DND-41 (cell line): ENCODE results near the gene RGS3.

ENCODE experiments used
- ATAC-seq: fragments of 200-7000 bp; cut with Tn5 transposase; 3 replicates; pipeline ENCODE4 v1.9.1; 2021; ENCODE audit warnings: low read depth; ENCODE audit not compliant: insufficient read depth
- DNase-seq: peaks from one replicate; pipeline ENCODE4 v3.0.0-alpha.2; 2020
- H2AFZ ChIP-seq: 2 replicates; pipeline ENCODE4 v1.6.0; 2012; ENCODE audit warnings: low read depth, low read length
- H3K27ac ChIP-seq: 2 replicates; pipeline ENCODE4 v1.5.1; 2012; ENCODE audit warnings: low read length, inconsistent platforms
- H3K27me3 ChIP-seq: fragments of 200-600 bp; sonication (generic); 2 replicates; pipeline ENCODE4 v1.6.0; 2012; ENCODE audit warnings: low read length, mild to moderate bottlenecking, inconsistent platforms; ENCODE audit not compliant: insufficient read depth, poor library complexity
- H3K36me3 ChIP-seq: 2 replicates; pipeline ENCODE4 v1.5.1; 2012; ENCODE audit warnings: low read length, inconsistent platforms; ENCODE audit not compliant: insufficient read depth
- H3K4me1 ChIP-seq: 2 replicates; pipeline ENCODE4 v1.5.1; 2012; ENCODE audit warnings: mild to moderate bottlenecking, low read length; ENCODE audit not compliant: insufficient read depth
- H3K4me2 ChIP-seq: 2 replicates; pipeline ENCODE4 v1.6.0; 2012; ENCODE audit warnings: mild to moderate bottlenecking, moderate library complexity, low read length, inconsistent platforms; ENCODE audit not compliant: insufficient read depth
- H3K4me3 ChIP-seq, 2 experiments: fragments of 200-600 bp in 1 of 2; shearing (Covaris generic) in 1 of 2; 2 replicates each; pipeline ENCODE4 v1.5.1; 2012 to 2016; ENCODE audit warnings: inconsistent platforms in 2 of 2, low read length in 2 of 2, mild to moderate bottlenecking in 2 of 2, low read depth in 1 of 2, moderate library complexity in 1 of 2
- H3K79me2 ChIP-seq: 2 replicates; pipeline ENCODE4 v1.6.0; 2012; ENCODE audit warnings: low read length, inconsistent platforms; ENCODE audit not compliant: insufficient read depth
- H3K9ac ChIP-seq: 2 replicates; pipeline ENCODE4 v1.6.0; 2012; ENCODE audit warnings: low read depth, mild to moderate bottlenecking, inconsistent platforms, low read length, moderate library complexity
- H3K9me3 ChIP-seq: 2 replicates; pipeline ENCODE4 v1.5.1; 2012; ENCODE audit warnings: low read length, moderate library complexity, mild to moderate bottlenecking, inconsistent platforms; ENCODE audit not compliant: insufficient read depth, severe bottlenecking
- H4K20me1 ChIP-seq: 2 replicates; pipeline ENCODE4 v1.6.0; 2012; ENCODE audit warnings: low read length; ENCODE audit not compliant: insufficient read depth
- CTCF ChIP-seq: IDR thresholded peaks from 2 replicates; pipeline ENCODE4 v1.5.1; 2012; ENCODE audit warnings: borderline replicate concordance, low read length, moderate library complexity, mild to moderate bottlenecking; ENCODE audit not compliant: poor library complexity, severe bottlenecking; ENCODE audit errors: extremely low read depth
- EZH2 ChIP-seq: IDR thresholded peaks from 3 replicates; pipeline ENCODE4 v1.6.1; 2012; ENCODE audit warnings: borderline replicate concordance, low read depth, mild to moderate bottlenecking, moderate library complexity, low read length, inconsistent platforms; ENCODE audit not compliant: severe bottlenecking

The RGS3 gene

GRCh38 chr9:113625486-113625885 lies 162.0 kb downstream of the RGS3 start:
- Histone ChIP-seq H3K4me2 (no peak overlapping the region), H3K9me3 (no peaks in the 10 kb centered on the region), H4K20me1 (no peaks in the 10 kb centered on the region), H3K4me3 (no peak overlapping the region), H3K27ac (no peak overlapping the region), H3K4me1 (no peaks in the 10 kb centered on the region), H2AFZ (no peak overlapping the region), H3K27me3 (peaks cover 3% of the 10 kb centered on the region), H3K9ac (no peak overlapping the region), H3K79me2 (no peaks in the 10 kb centered on the region), H3K36me3 (no peaks in the 10 kb centered on the region)
- TF ChIP-seq EZH2 (no peak), CTCF (no peak)
- no peak for ATAC-seq
- DNase-seq, result no peak

- no peaks in the 10 kb centered on the region for H3K79me2 ChIP-seq
- H3K4me1 ChIP-seq, result no peaks in the 10 kb centered on the region
These were observed 163.4 kb downstream of the RGS3 start for GRCh38 chr9:113626735-113627495.

GRCh38 chr9:113628621-113629020 lies 165.1 kb downstream of the RGS3 start:
- no peaks in the 10 kb centered on the region for H3K79me2 ChIP-seq

More at GRCh38 chr9:113626735-113627495, 163.4 kb downstream of the RGS3 start:
- Histone ChIP-seq H4K20me1 (no peaks in the 10 kb centered on the region), H3K36me3 (no peaks in the 10 kb centered on the region), H3K27me3 (peaks cover 3% of the 10 kb centered on the region), H3K27ac (no peak overlapping the region), H3K9ac (no peak overlapping the region), H2AFZ (no peak overlapping the region), H3K9me3 (no peaks in the 10 kb centered on the region), H3K4me2 (no peak overlapping the region), H3K4me3 (no peak overlapping the region)
- no peak for ATAC-seq
- no peak for DNase-seq
- TF ChIP-seq CTCF (no peak), EZH2 (no peak)

More at GRCh38 chr9:113628621-113629020, 165.1 kb downstream of the RGS3 start:
- ATAC-seq, result no peak
- Histone ChIP-seq H3K4me2 (no peak overlapping the region), H3K27me3 (peaks cover 3% of the 10 kb centered on the region), H3K4me1 (no peaks in the 10 kb centered on the region), H3K9me3 (no peaks in the 10 kb centered on the region), H3K9ac (no peak overlapping the region), H2AFZ (no peak overlapping the region), H3K27ac (no peak overlapping the region), H4K20me1 (no peaks in the 10 kb centered on the region), H3K36me3 (no peaks in the 10 kb centered on the region), H3K4me3 (no peak overlapping the region)
- no peak for DNase-seq
- TF ChIP-seq CTCF, result no peak
- TF ChIP-seq EZH2, result no peak
